K562 (cell line): Measurements from ENCODE around the gene JUN. TPM values are rescaled to one million over a fixed set of nuclear protein-coding genes. Genes with fewer than 3 reads are reported as not detected.

Source experiments
- ATAC-seq: fragments of 200-7000 bp; cut with Tn5 transposase; 3 replicates; pipeline ENCODE4 v1.9.1; 2020; ENCODE audit warnings: moderate library complexity
- BruUV-seq: library from RNA; stranded (reverse); fragments of 400-500 nt; replicated peaks from 2 replicates; lab custom pipeline; 2021; lab: Mats Ljungman, UMichigan
- CTCF ChIA-PET: fragments of 300-600 bp; formaldehyde crosslinking; extraction: SDS; loops from one replicate; lab custom pipeline; 2021; ENCODE audit warnings: low intra/inter-chr PET ratio; lab: Yijun Ruan, JAX
- POLR2A ChIA-PET: fragments of 300-600, 350-650 bp; sonication (Branson Sonifier 250); formaldehyde crosslinking; extraction: SDS; loops from one replicate; lab custom pipeline; 2021; ENCODE audit warnings: antibody characterized with exemption, inconsistent platforms; lab: Yijun Ruan, JAX
- DNase-seq, 4 experiments: peaks; one replicate each; pipeline versions ENCODE4 v3.0.0 to v3.0.0-alpha.2; 2011 to 2018; ENCODE audit warnings: low spot score in 3 of 4, mixed read lengths in 3 of 4; ENCODE audit errors: extremely low read depth in 1 of 4
- FAIRE-seq: peaks from 2 replicates; lab custom pipeline; 2011; peaks lifted over from hg19 to GRCh38; lab: Jason Lieb, UNC
- H2AFZ ChIP-seq: 2 replicates; pipeline ENCODE4 v1.6.0; 2011; ENCODE audit warnings: low read depth, low read length, control low read depth, inconsistent platforms
- H3K27ac ChIP-seq: fragments of 200-600 bp; 3 replicates; pipeline ENCODE4 v1.8.0; 2011; ENCODE audit warnings: low read depth, mild to moderate bottlenecking, control low read depth, inconsistent platforms, low read length, moderate library complexity, mixed read lengths; ENCODE audit errors: extremely low read depth
- H3K27me3 ChIP-seq, 2 experiments: fragments of 300-600 bp in 1 of 2; 2 replicates in 1 of 2; 3 replicates in 1 of 2; pipeline versions ENCODE4 v1.6.0 to v1.8.0; 2011; ENCODE audit warnings: inconsistent platforms in 2 of 2, low read length in 2 of 2, mild to moderate bottlenecking in 1 of 2, mixed read lengths in 1 of 2, moderate library complexity in 1 of 2; ENCODE audit not compliant: control insufficient read depth in 2 of 2, insufficient read depth in 2 of 2
- H3K36me3 ChIP-seq: fragments of 300-600 bp; 3 replicates; pipeline ENCODE4 v1.8.0; 2011; ENCODE audit warnings: mild to moderate bottlenecking, low read length, inconsistent platforms; ENCODE audit not compliant: control insufficient read depth, insufficient read depth
- H3K4me1 ChIP-seq, 2 experiments: fragments of 200-600 bp in 1 of 2; replicated peaks in 1 of 2; 2 replicates in 1 of 2; 3 replicates in 1 of 2; pipeline versions ENCODE4 v1.5.1 to v1.8.0; 2011; ENCODE audit warnings: inconsistent platforms in 2 of 2, low read length in 2 of 2, mild to moderate bottlenecking in 1 of 2, mixed read lengths in 1 of 2, moderate library complexity in 1 of 2; ENCODE audit not compliant: control insufficient read depth in 2 of 2, insufficient read depth in 2 of 2
- H3K4me2 ChIP-seq: 2 replicates; pipeline ENCODE4 v1.6.1; 2011; ENCODE audit warnings: low read length, control low read depth, inconsistent platforms, mixed read lengths; ENCODE audit not compliant: insufficient read depth
- H3K4me3 ChIP-seq: fragments of 200-600 bp; sonication (generic), shearing (Covaris generic); 2 replicates; pipeline ENCODE4 v1.5.1; 2016; ENCODE audit warnings: control low read depth, inconsistent platforms
- H3K79me2 ChIP-seq: fragments of 200-600 bp; 3 replicates; pipeline ENCODE4 v1.8.0; 2011; ENCODE audit warnings: low read length, inconsistent platforms; ENCODE audit not compliant: control insufficient read depth, insufficient read depth
- H3K9ac ChIP-seq, 2 experiments: 2 replicates each; pipeline versions ENCODE4 v1.6.0 to v1.6.1; 2011; ENCODE audit warnings: low read depth in 2 of 2, low read length in 2 of 2, control low read depth in 1 of 2, inconsistent platforms in 1 of 2, mild to moderate bottlenecking in 1 of 2, mixed read lengths in 1 of 2; ENCODE audit not compliant: insufficient read depth in 1 of 2
- H3K9me1 ChIP-seq: one replicate; pipeline ENCODE4 v1.6.0; 2011; ENCODE audit warnings: inconsistent platforms, mild to moderate bottlenecking, low read length, moderate library complexity; ENCODE audit not compliant: control insufficient read depth, insufficient read depth
- H3K9me3 ChIP-seq: replicated peaks from 2 replicates; pipeline ENCODE4 v1.5.1; 2011; ENCODE audit warnings: low read depth, low read length, inconsistent platforms; ENCODE audit not compliant: control insufficient read depth, insufficient read depth
- H4K20me1 ChIP-seq: replicated peaks from 2 replicates; pipeline ENCODE4 v1.6.1; 2011; ENCODE audit warnings: low read length, inconsistent platforms, mixed read lengths; ENCODE audit not compliant: control insufficient read depth, insufficient read depth
- MTA3 ChIP-seq: fragments of 450-650 bp; formaldehyde crosslinking; IDR thresholded peaks from 2 replicates; pipeline ENCODE4 v1.6.1; 2017; ENCODE audit warnings: mild to moderate bottlenecking, borderline replicate concordance
- NRF1 ChIP-seq, 2 experiments: fragments of 450-650 bp; IDR thresholded peaks in 1 of 2; conservative IDR thresholded peaks in 1 of 2; 2 replicates each; pipeline ENCODE4 v1.6.1; 2014; ENCODE audit warnings: mild to moderate bottlenecking in 2 of 2
- PHTF2 ChIP-seq: fragments of 250-450 bp; sonication (Bioruptor Pico); IDR thresholded peaks from 2 replicates; pipeline ENCODE4 v1.5.0; 2021; ENCODE audit warnings: mild to moderate bottlenecking
- PTTG1 ChIP-seq: fragments of 450-650 bp; IDR thresholded peaks from 2 replicates; pipeline ENCODE4 v1.6.1; 2016; ENCODE audit warnings: low read depth, mild to moderate bottlenecking, missing genetic modification characterization, missing compliant biosample characterization
- RBM25 ChIP-seq: fragments of 200-400 bp; formaldehyde crosslinking; IDR thresholded peaks from 2 replicates; pipeline ENCODE4 v1.6.1; 2018; ENCODE audit warnings: low read length, low read depth, moderate library complexity; ENCODE audit not compliant: severe bottlenecking
- SAFB2 ChIP-seq: fragments of 200-400 bp; formaldehyde crosslinking; IDR thresholded peaks from 2 replicates; pipeline ENCODE4 v1.6.1; 2018; ENCODE audit warnings: borderline replicate concordance, low read length, low read depth, moderate library complexity; ENCODE audit not compliant: severe bottlenecking
- SMAD4 ChIP-seq: fragments of 250-450 bp; sonication (Bioruptor Pico); conservative IDR thresholded peaks from 2 replicates; pipeline ENCODE4 v1.8.0; 2021; ENCODE audit warnings: inconsistent platforms, mild to moderate bottlenecking, moderate library complexity
- ZNF586 ChIP-seq: fragments of 450-650 bp; formaldehyde crosslinking; conservative IDR thresholded peaks from 2 replicates; pipeline ENCODE4 v1.4.0; 2020; ENCODE audit warnings: mild to moderate bottlenecking, moderate library complexity
- WGBS: fragments of 100-300 bp; shearing (Covaris generic); methylation state at CpG from one replicate; pipeline ENCODE4 v1.1.6; 2016; ENCODE audit warnings: low coverage, mixed read lengths; ENCODE audit not compliant: insufficient coverage; ENCODE audit errors: missing lambda C conversion rate; 5-methylcytosine and 5-hydroxymethylcytosine counted together
- in situ Hi-C: fragments of 300-500 bp; cut with MboI; formaldehyde crosslinking; loops from 4 replicates; pipeline ENCODE4 v1.15.0; 2018; ENCODE audit warnings: inconsistent platforms, mixed read lengths
- intact Hi-C: fragments of 100-400 bp; cut with micrococcal nuclease; formaldehyde crosslinking; loops from 2 replicates; pipeline ENCODE4 v1.14.2; 2022
- polyA plus RNA-seq, 8 experiments: library from polyadenylated mRNA; depleted of rRNA in 4 of 8; stranded (reverse) in 5 of 8; unstranded in 3 of 8; fragments of >200 nt; fragmentation: Nextera tagmentation in 2 of 8; fragmentation: Illumina TruSeq in 1 of 8; extraction: Ambion mirVana in 2 of 8; extraction: Trizol in 1 of 8; gene quantifications; 2 replicates each; pipeline versions ENCODE4 v1.2.1 to v1.2.3, GENCODE V29; 2011 to 2014; ENCODE audit warnings: inconsistent platforms in 1 of 8, missing spikeins in 1 of 8
- total RNA-seq, 7 experiments: library from RNA; depleted of rRNA in 6 of 7; stranded (reverse); fragments of >200 nt in 6 of 7; fragmentation: Illumina TruSeq in 2 of 7; extraction: Trizol in 2 of 7; gene quantifications; 2 replicates each; pipeline versions ENCODE4 v1.2.1 to v1.2.3, GENCODE V29; 2011 to 2021; ENCODE audit warnings: low replicate concordance in 1 of 7

JUN gene
- total and polyA plus RNA-seq, 9 of the 15 experiments (the other 6 are each of a cell fraction or from before 2014, with no cell fraction given), result 0.32 to 23.4 (median 4.0) TPM

DNA sequence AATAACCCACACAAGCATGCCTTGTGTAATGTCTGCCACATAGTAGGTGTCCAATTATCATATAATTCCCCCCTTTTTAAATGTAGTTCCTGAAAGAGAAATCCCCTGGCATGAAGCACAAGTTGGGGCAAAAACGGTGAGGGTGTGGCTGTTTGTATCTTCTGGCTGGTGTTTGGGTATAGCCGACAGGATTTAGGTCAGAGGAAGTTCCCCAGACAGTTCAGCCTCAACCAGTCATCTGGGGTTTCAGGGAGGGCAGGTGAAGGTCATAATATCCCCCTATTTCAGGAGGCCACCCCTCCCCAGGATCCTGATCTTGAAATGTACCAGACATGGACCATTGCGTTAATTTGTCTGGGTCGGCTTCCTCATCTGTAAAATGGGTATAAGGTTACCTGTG is 29.1 kb upstream of the JUN start:
- Histone ChIP-seq H3K4me1 (peaks cover 16 to 27% of the 10 kb centered on the region in 2 experiments), H3K79me2 (no peaks in the 10 kb centered on the region), H3K9ac (no peak overlapping the region), H3K36me3 (no peaks in the 10 kb centered on the region), H3K27ac (no peak overlapping the region), H3K4me2 (no peak overlapping the region), H3K9me1 (no peaks in the 10 kb centered on the region), H3K4me3 (no peak overlapping the region), H3K9me3 (no peaks in the 10 kb centered on the region; the same call in 1 of the 2 replicates), H4K20me1 (no peaks in the 10 kb centered on the region), H2AFZ (no peak overlapping the region), H3K27me3 (no peaks in the 10 kb centered on the region)
- TF ChIP-seq SMAD4 (CRISPR knock-in tag) (peak; percentile 38; the same call in 1 of the 2 replicates), PHTF2 (CRISPR knock-in tag) (no peak)
- no TSS peak for BruUV-seq
- no peak for ATAC-seq
- WGBS, result 46% methylated on average over 4 of the region's 4 CpGs
- intact Hi-C loops, result no loop called here
- POLR2A ChIA-PET, result interaction anchor here (0.7 kb wide), 1 partner anchor 30 kb away, joined by 3 read pairs; no protein-coding TSS in a partner anchor
- DNase-seq, result no peak
- in situ Hi-C loops, result no loop called here
- FAIRE-seq, result no peak
- CTCF ChIA-PET, result no interaction called here

DNA sequence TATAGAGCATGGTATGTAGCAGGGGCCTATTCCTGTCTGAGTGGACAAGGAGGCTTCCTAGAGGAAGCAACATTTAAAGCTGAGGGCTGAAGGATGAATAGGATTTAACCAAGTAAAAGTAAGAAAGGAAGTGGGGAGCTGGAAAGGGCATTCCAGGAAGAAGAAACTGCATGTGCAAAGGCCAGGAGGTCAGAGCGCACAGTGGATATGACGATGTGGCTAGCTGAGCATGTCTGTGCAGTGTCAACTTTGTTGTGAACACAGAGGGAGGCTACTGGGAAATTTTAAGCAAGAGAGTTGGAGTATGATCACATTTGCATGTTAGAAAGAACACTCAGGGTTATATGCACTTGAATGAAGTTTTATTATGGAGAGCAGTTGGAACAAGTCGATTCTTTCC is 28.6 kb upstream of the JUN start:
- no peaks in the 10 kb centered on the region for H3K36me3 ChIP-seq
- FAIRE-seq (peak; percentile 35), ATAC-seq (no peak), DNase-seq (peak in 1 of 4 experiments; percentile 20)
- no peak overlapping the region for H3K4me3 ChIP-seq
- no TSS peak for BruUV-seq
- in situ Hi-C loops (no loop called here), intact Hi-C loops (no loop called here)
- peaks cover 16 to 27% of the 10 kb centered on the region in 2 experiments for H3K4me1 ChIP-seq
- 30% methylated on average over 2 of the region's 3 CpGs for WGBS
- TF ChIP-seq MTA3 (no peak), NRF1 (conservative IDR thresholded peaks at IDR 0.05 in 1 of 2, IDR thresholded peaks at IDR 0.05 in 1 of 2) (peak in 1 of 2 experiments; percentile 27; a peak in 1 of 4 replicates), SAFB2 (no peak), RBM25 (peak; percentile 34), PTTG1 (no peak), ZNF586 (CRISPR knock-in tag) (no peak)
- H3K4me2 ChIP-seq, result no peak overlapping the region
- POLR2A ChIA-PET, result interaction anchor here (0.7 kb wide), 1 partner anchor 29 kb away, joined by 3 read pairs; no protein-coding TSS in a partner anchor
- H3K9ac ChIP-seq, result no peak overlapping the region
- no peaks in the 10 kb centered on the region for H3K79me2 ChIP-seq
- no peak overlapping the region for H3K27ac ChIP-seq
- no peaks in the 10 kb centered on the region for H4K20me1 ChIP-seq
- no peak overlapping the region for H2AFZ ChIP-seq
- H3K9me1 ChIP-seq, result no peaks in the 10 kb centered on the region
- no peaks in the 10 kb centered on the region for H3K27me3 ChIP-seq
- CTCF ChIA-PET, result no interaction called here
- H3K9me3 ChIP-seq, result no peaks in the 10 kb centered on the region; the same call in 1 of the 2 replicates
